HEK293 (cell line): ENCODE data around the gene PARD3B.

Source experiments
- GLI4 ChIP-seq: fragments of 450-650 bp; formaldehyde crosslinking; IDR thresholded peaks from 2 replicates; pipeline ENCODE4 v1.5.1; 2016; ENCODE audit warnings: missing biosample characterization, missing genetic modification characterization
- GLIS2 ChIP-seq: fragments of 450-650 bp; formaldehyde crosslinking; IDR thresholded peaks from 2 replicates; pipeline ENCODE4 v1.5.1; 2016; ENCODE audit warnings: missing biosample characterization, missing genetic modification characterization
- ZNF24 ChIP-seq: fragments of 450-650 bp; formaldehyde crosslinking; IDR thresholded peaks from 2 replicates; pipeline ENCODE4 v1.5.1; 2016; ENCODE audit warnings: missing biosample characterization, missing genetic modification characterization
- ZNF391 ChIP-seq: fragments of 450-650 bp; formaldehyde crosslinking; IDR thresholded peaks from 2 replicates; pipeline ENCODE4 v1.5.1; 2016; ENCODE audit warnings: low read depth, missing biosample characterization, missing genetic modification characterization, borderline replicate concordance
- ZNF48 ChIP-seq: fragments of 450-650 bp; formaldehyde crosslinking; IDR thresholded peaks from 2 replicates; pipeline ENCODE4 v1.5.1; 2016; ENCODE audit warnings: missing biosample characterization, missing genetic modification characterization
- ZNF561 ChIP-seq: fragments of 450-650 bp; IDR thresholded peaks from 2 replicates; pipeline ENCODE4 v1.5.1; 2018; ENCODE audit warnings: missing biosample characterization, missing genetic modification characterization, borderline replicate concordance
- TF ChIP-seq, protein P1 (sequence below): fragments of 450-650 bp; formaldehyde crosslinking; IDR thresholded peaks from 2 replicates; pipeline ENCODE4 v1.5.1; 2017; ENCODE audit warnings: missing biosample characterization, missing genetic modification characterization

DNA sequence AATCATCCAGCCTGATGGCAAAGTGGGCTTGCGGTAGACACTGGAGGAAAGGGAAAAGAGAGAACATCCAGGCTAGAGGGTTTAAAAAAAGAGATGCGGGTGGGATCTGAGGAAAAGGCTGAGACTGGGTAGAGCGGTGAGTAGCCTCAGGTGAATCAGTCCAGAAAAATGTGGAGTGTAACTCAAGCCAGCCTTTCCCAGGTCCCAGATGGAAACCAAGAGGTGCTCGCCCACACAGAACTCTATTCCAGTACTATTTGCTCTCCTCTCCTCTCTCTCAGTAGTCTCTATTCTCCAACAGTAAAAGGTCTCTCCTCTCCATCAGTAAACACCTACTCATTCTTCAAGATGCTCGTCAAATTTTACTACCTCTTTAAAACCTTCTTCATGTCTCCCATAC is 1098.7 kb downstream of the PARD3B start:
- TF ChIP-seq, protein P1, sequence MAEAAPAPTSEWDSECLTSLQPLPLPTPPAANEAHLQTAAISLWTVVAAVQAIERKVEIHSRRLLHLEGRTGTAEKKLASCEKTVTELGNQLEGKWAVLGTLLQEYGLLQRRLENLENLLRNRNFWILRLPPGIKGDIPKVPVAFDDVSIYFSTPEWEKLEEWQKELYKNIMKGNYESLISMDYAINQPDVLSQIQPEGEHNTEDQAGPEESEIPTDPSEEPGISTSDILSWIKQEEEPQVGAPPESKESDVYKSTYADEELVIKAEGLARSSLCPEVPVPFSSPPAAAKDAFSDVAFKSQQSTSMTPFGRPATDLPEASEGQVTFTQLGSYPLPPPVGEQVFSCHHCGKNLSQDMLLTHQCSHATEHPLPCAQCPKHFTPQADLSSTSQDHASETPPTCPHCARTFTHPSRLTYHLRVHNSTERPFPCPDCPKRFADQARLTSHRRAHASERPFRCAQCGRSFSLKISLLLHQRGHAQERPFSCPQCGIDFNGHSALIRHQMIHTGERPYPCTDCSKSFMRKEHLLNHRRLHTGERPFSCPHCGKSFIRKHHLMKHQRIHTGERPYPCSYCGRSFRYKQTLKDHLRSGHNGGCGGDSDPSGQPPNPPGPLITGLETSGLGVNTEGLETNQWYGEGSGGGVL (tag by site-specific recombination) = no peak
- TF ChIP-seq ZNF561 (tag by site-specific recombination) (no peak), GLI4 (no peak), GLIS2 (no peak), ZNF391 (tag by site-specific recombination) (no peak), ZNF24 (tag by site-specific recombination) (no peak), ZNF48 (tag by site-specific recombination) (no peak)
